Nephron progenitor cell (in vitro differentiated cells): ENCODE measurements around the gene ANKRD11.
"Not testable (repeated sequence)": the region's sequence is repeated elsewhere in the genome, so short reads cannot be mapped to it uniquely, and the experiment has no call there.

Source experiments
- DNase-seq: peaks from one replicate; pipeline ENCODE4 v3.0.0; 2021
- H3K27ac Mint-ChIP-seq: 2 replicates; pipeline ENCODE4 v1.8.0; 2021; ENCODE audit warnings: mild to moderate bottlenecking, moderate library complexity, mixed read lengths
- H3K27me3 Mint-ChIP-seq: 2 replicates; pipeline ENCODE4 v1.8.0; 2021; ENCODE audit warnings: mild to moderate bottlenecking, low read depth, mixed read lengths; ENCODE audit not compliant: poor library complexity
- H3K36me3 Mint-ChIP-seq: 2 replicates; pipeline ENCODE4 v1.8.0; 2021; ENCODE audit warnings: low read depth, mixed read lengths
- H3K4me1 Mint-ChIP-seq: 2 replicates; pipeline ENCODE4 v1.8.0; 2021; ENCODE audit warnings: mixed read lengths
- H3K4me3 Mint-ChIP-seq: 2 replicates; pipeline ENCODE4 v1.8.0; 2021; ENCODE audit warnings: mild to moderate bottlenecking, moderate library complexity, mixed read lengths
- H3K9me3 Mint-ChIP-seq: 2 replicates; pipeline ENCODE4 v1.8.0; 2021; ENCODE audit warnings: mild to moderate bottlenecking, moderate library complexity, mixed read lengths
- CTCF ChIP-seq: fragments of 200-600 bp; sonication (generic); IDR thresholded peaks from 2 replicates; pipeline ENCODE4 v1.5.0; 2021; ENCODE audit warnings: antibody characterized with exemption

The ANKRD11 gene

DNA sequence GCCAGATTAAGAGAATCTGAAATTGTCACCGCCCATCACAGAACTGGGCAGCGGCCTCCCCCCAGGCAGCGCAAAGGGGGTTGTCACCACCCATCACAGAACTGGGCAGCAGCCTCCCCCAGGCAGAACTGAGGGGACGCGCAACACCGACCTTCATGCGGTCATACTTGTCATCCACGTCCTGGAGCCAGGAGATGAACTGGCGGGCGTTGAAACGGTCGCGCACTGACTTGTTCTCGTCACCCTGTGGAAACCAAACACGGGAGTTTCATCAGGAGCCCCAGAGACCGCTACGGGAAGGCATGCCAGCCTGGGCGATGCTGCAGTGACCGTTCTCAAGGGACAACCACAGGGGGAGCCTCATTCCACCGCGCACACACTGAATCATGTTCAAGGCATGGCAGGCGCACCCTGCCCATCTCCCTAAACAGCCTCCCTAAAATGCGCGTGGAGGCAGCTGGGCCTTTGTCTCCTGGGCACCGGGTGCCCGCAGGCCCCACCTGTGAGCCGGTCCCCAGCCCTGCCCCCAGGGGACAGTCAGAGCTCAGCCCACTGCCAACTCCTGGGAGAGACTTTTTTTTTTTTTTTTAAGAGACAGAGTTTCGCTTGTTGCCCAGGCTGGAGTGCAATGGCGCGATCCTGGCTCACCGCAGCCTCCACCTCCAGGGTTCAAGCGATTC, 219.6 kb downstream of the ANKRD11 start:
- Mint-ChIP-seq H3K9me3 (no peaks in the 10 kb centered on the region), H3K27ac (no peak overlapping the region), H3K27me3 (peaks cover 6% of the 10 kb centered on the region), H3K36me3 (peaks cover 53% of the 10 kb centered on the region), H3K4me1 (no peaks in the 10 kb centered on the region), H3K4me3 (no peak overlapping the region)
- no peak for DNase-seq
- no peak for TF ChIP-seq CTCF

- DNase-seq, result no peak
- Mint-ChIP-seq H3K27me3 (peaks cover 2% of the 10 kb centered on the region), H3K4me3 (no peak overlapping the region), H3K9me3 (no peaks in the 10 kb centered on the region), H3K36me3 (peaks cover 59% of the 10 kb centered on the region), H3K27ac (no peak overlapping the region), H3K4me1 (no peaks in the 10 kb centered on the region)
- no peak for TF ChIP-seq CTCF
Measured at GRCh38 chr16:89269805-89270665, 220.3 kb downstream of the ANKRD11 start.

GRCh38 chr16:89268987-89269735, 221.2 kb downstream of the ANKRD11 start:
- no peaks in the 10 kb centered on the region for H3K4me1 Mint-ChIP-seq
- H3K36me3 Mint-ChIP-seq, result peaks cover 67% of the 10 kb centered on the region
- TF ChIP-seq CTCF, result no peak
- peaks cover 2% of the 10 kb centered on the region for H3K27me3 Mint-ChIP-seq
- no peak overlapping the region for H3K4me3 Mint-ChIP-seq
- H3K9me3 Mint-ChIP-seq, result no peaks in the 10 kb centered on the region
- no peak for DNase-seq
- H3K27ac Mint-ChIP-seq, result no peak overlapping the region

DNA sequence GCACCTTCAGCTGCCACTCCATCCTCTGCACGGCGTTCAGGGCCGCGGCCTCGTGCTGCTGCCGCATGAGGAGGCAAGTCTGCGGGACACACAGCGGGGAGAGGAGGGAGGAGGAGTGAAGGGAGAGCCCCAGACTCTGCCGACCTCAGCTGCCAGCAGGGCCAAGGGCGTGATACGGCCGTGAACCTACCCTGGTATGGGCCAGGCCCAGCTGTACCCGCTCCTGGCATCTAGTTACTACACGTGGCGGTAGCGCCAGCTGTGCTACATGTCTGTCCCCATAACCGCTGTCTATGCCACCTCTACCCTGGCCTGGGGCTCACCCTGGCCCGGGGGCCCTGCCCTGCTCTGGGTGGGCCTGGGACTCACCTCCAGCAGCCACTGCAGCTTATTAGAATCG, 221.8 kb downstream of the ANKRD11 start:
- Mint-ChIP-seq H3K27ac (no peak overlapping the region), H3K4me3 (no peak overlapping the region), H3K27me3 (peaks cover 2% of the 10 kb centered on the region), H3K36me3 (peaks cover 67% of the 10 kb centered on the region), H3K9me3 (no peaks in the 10 kb centered on the region), H3K4me1 (no peaks in the 10 kb centered on the region)
- no peak for TF ChIP-seq CTCF
- no peak for DNase-seq

DNA sequence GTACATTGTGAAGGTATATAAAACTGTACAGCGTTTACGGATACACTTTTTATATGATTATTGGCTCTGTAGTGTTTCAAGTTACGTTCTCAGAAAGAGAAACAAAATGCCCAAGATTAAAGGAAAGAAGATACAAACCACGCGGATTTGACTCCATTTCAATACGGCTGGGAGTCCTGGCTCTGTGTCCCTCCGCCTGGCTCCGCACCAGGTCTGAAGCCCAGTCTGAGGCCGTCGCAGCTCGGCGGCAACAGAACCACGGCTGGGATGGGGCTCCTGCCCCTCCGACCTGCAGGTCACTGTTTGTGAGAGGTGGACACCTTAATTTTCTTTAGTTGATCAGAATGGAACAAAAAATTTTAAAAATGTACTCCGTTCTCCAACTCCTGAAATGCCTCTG, 222.6 kb downstream of the ANKRD11 start:
- not testable (repeated sequence) for H3K27ac Mint-ChIP-seq, H3K27me3 Mint-ChIP-seq, H3K4me1 Mint-ChIP-seq, H3K9me3 Mint-ChIP-seq, DNase-seq, H3K4me3 Mint-ChIP-seq
- H3K36me3 Mint-ChIP-seq, result peaks cover 64% of the 10 kb centered on the region

DNA sequence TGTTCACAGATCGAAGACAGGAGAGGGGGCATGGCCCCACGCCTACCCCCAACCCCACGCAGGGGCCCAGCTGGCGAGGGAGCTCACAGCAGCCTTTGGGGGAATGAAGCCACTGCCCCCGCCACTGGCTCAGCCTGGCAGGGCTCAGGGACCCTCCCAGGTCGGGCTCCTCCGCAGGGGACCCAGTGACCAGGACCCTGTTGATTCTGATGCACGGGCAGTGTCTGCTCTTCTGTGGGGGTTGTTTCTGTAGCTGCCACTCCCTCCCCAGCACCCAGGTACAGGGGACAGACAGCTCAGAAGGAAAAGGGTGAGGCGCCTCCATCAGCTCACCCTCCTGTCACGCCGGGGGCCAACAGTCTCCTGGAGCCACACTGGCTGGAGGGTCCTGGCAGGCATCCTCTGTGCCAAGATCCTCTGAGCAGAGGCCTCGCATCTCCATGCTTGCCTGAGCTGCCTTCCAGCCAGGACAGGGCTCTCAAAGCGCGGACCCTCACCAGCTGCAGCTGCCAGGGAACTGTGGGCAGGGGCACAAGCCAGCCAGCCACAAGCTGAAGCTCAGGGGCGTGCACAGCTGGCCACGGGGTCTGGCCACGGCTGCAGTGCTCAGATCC, 223.7 kb downstream of the ANKRD11 start:
- no peaks in the 10 kb centered on the region for H3K27me3 Mint-ChIP-seq

More for the DNA sequence above, 223.7 kb downstream of the ANKRD11 start:
- no peak overlapping the region for H3K4me3 Mint-ChIP-seq
- no peak for TF ChIP-seq CTCF
- H3K36me3 Mint-ChIP-seq, result peaks cover 60% of the 10 kb centered on the region
- no peak overlapping the region for H3K27ac Mint-ChIP-seq
- H3K4me1 Mint-ChIP-seq, result peaks cover 1% of the 10 kb centered on the region
- DNase-seq, result no peak
- peaks cover 11% of the 10 kb centered on the region for H3K9me3 Mint-ChIP-seq
